BLaER1 (cell line): ENCODE data around the gene FBXW2.
"Not testable (repeated sequence)": the region's sequence is repeated elsewhere in the genome, so short reads cannot be mapped to it uniquely, and the experiment has no call there.

Source experiments
- H3K27ac ChIP-seq: shearing (Covaris generic); formaldehyde crosslinking; 2 replicates; pipeline ENCODE4 v1.8.1; 2022
- H3K27me3 ChIP-seq: shearing (Covaris generic); formaldehyde crosslinking; 2 replicates; pipeline ENCODE4 v1.8.1; 2022
- H3K36me3 ChIP-seq: shearing (Covaris generic); formaldehyde crosslinking; 2 replicates; pipeline ENCODE4 v1.8.1; 2022
- H3K4me1 ChIP-seq: shearing (Covaris generic); formaldehyde crosslinking; 2 replicates; pipeline ENCODE4 v1.8.1; 2022
- H3K4me2 ChIP-seq: shearing (Covaris generic); formaldehyde crosslinking; 2 replicates; pipeline ENCODE4 v1.8.1; 2022
- H3K4me3 ChIP-seq: shearing (Covaris generic); formaldehyde crosslinking; 2 replicates; pipeline ENCODE4 v1.8.1; 2022
- H3K9ac ChIP-seq: shearing (Covaris generic); formaldehyde crosslinking; 2 replicates; pipeline ENCODE4 v1.8.1; 2022
- H3K9me3 ChIP-seq: shearing (Covaris generic); formaldehyde crosslinking; 2 replicates; pipeline ENCODE4 v1.8.1; 2022
- H4K20me1 ChIP-seq: shearing (Covaris generic); formaldehyde crosslinking; 2 replicates; pipeline ENCODE4 v1.8.1; 2022
- Cebpa-rat ChIP-seq: shearing (Covaris generic); IDR thresholded peaks from 2 replicates; pipeline ENCODE4 v1.8.1; 2022

FBXW2 gene

DNA sequence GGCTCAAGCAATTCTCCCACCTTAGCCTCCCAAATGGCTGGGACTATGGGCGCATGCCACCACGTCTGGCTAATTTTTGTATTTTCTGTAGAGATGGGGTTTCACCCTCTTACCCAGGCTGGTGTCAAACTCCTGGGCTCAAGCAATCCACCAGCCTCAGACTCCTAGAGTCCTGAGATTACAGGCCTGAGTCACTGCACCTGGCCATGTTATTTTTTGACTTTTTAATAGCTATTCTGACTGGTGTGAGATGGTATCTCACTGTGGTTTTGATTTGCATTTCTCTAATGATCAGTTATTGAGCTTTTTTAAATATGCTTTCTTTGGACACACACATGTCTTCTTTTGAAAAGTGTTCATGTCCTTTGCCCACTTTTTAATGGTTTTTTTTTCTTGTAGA, 38.2 kb downstream of the FBXW2 start:
- Histone ChIP-seq H3K4me3 (no peak overlapping the region), H3K9ac (no peak overlapping the region)

DNA sequence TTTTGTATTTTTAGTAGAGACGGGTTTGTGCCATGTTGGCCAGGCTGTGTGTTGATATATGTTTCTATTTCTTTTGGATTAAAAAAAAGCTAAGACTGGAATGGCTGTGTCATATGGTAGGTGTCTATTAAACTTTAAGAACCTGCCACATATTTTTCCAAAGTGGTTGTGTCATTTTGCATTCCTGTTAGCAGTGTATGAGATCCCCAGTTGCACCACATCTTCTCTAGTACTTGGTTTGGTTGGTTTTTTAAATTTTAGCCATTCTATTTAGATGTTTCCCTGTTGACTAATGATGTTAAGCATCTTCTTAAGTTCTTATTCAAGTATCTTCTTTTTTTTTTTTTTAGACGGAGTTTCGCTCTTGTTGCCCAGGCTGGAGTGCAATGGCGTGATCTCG, 42.8 kb downstream of the FBXW2 start:
- Histone ChIP-seq H3K4me1 (no peaks in the 10 kb centered on the region), H3K36me3 (0 out of 2 replicates have a peak, but pooled peaks cover 4% of the 10 kb centered on the region), H3K27ac (no peak overlapping the region), H4K20me1 (no peaks in the 10 kb centered on the region), H3K4me2 (no peak overlapping the region), H3K9me3 (peaks cover 9% of the 10 kb centered on the region), H3K4me3 (no peak overlapping the region), H3K27me3 (no peaks in the 10 kb centered on the region), H3K9ac (no peak overlapping the region)
- TF ChIP-seq Cebpa-rat, result no peak

More for the DNA sequence above, 38.2 kb downstream of the FBXW2 start:
- Histone ChIP-seq H3K27me3 (no peaks in the 10 kb centered on the region), H4K20me1 (no peaks in the 10 kb centered on the region), H3K36me3 (peaks cover 10% of the 10 kb centered on the region), H3K4me1 (peaks cover 5% of the 10 kb centered on the region; the same call in 1 of the 2 replicates), H3K4me2 (no peak overlapping the region), H3K27ac (no peak overlapping the region), H3K9me3 (no peaks in the 10 kb centered on the region)
- TF ChIP-seq Cebpa-rat, result no peak

DNA sequence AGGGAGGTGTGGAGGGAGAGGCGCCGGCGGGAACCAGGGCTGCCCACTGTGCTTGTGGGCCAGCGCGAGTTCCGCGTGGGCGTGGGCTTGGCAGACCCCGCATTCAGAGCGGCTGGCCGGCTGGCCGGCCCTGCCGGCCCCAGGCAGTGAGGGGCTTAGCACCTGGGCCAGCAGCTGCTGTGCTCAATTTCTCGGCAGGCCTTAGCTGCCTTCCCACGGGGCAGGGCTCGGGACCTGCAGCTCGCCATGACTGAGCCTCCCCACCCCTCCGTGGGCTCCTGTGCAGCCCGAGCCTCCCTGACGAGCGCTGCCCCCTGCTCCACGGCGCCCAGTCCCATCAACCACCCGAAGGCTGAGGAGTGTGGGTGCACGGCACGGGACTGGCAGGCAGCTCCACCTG, 46.9 kb downstream of the FBXW2 start:
- not testable (repeated sequence) for H3K27me3 ChIP-seq, H3K27ac ChIP-seq, H4K20me1 ChIP-seq, H3K4me2 ChIP-seq, H3K4me1 ChIP-seq, H3K9me3 ChIP-seq, H3K4me3 ChIP-seq, H3K36me3 ChIP-seq, H3K9ac ChIP-seq

DNA sequence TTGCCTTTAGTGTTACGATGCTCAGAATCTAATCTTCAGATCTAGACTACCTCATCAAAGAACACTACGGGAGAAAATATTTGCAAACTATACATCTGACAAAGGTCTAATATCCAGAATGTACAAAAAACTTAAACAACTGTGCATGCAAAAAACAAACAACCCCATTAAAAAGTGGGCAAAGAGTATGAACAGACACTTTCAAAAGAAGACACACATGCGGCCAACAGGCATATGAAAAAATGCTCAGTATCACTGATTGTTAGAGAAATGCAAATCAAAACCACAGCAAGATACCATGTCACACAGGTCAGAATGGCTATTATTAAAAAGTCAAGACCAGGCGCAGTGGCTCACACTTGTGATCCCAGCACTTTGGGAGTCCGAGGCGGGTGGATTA, 47.9 kb downstream of the FBXW2 start:
- no peaks in the 10 kb centered on the region for H4K20me1 ChIP-seq
- no peak for TF ChIP-seq Cebpa-rat

DNA sequence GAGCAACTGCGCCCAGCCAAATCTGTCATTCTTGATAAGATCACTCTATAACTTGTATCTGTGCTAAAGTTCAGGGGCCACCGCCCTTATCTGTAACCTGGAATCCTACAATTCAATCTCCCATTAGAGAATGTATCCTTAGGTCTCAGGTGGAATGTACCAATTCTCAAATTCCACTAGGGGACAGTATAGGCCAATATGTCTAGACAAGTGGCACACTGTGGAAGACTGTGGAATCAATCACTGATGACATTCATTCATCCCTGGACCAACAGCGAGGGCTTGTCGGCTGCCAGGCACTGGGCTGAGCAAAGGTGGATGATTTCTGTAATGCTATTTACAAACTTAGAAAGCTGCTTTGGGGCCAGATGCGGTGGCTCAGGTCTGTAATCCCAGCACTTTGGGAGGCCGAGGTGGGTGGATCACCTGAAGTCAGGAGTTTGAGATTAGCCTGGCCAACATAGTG, 50.2 kb downstream of the FBXW2 start:
- Histone ChIP-seq H3K9me3 (peaks cover 9% of the 10 kb centered on the region), H3K27me3 (no peaks in the 10 kb centered on the region), H3K27ac (no peak overlapping the region), H3K4me3 (no peak overlapping the region), H3K4me2 (no peak overlapping the region), H4K20me1 (no peaks in the 10 kb centered on the region), H3K36me3 (0 out of 2 replicates have a peak, but pooled peaks cover 4% of the 10 kb centered on the region), H3K9ac (no peak overlapping the region), H3K4me1 (no peaks in the 10 kb centered on the region)
- no peak for TF ChIP-seq Cebpa-rat

More for the DNA sequence above, 47.9 kb downstream of the FBXW2 start:
- Histone ChIP-seq H3K4me2 (no peak overlapping the region), H3K27me3 (no peaks in the 10 kb centered on the region), H3K36me3 (0 out of 2 replicates have a peak, but pooled peaks cover 4% of the 10 kb centered on the region), H3K4me1 (no peaks in the 10 kb centered on the region), H3K9me3 (peaks cover 9% of the 10 kb centered on the region), H3K4me3 (no peak overlapping the region), H3K9ac (no peak overlapping the region), H3K27ac (no peak overlapping the region)

DNA sequence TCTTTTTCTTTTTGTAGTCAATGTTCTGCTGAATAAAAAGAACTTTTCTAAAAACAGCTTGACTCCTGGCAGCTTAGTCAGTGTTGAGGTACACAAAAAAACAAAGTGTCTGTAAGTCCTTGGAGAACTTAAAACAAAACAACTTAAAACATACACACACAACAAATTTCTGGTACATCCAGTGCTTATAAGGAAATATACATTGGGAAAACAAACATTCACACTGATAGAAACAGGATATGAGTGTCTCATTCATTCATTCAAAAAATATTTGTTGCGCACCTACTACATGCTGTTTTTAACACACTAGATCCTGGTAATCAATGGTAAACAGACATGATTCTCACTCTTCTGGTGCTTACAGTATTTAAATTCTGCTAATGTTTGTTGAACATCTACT, 51.5 kb downstream of the FBXW2 start:
- H3K27ac ChIP-seq, result no peak overlapping the region
- H3K9ac ChIP-seq, result no peak overlapping the region
- H3K4me1 ChIP-seq, result no peaks in the 10 kb centered on the region
- no peak overlapping the region for H3K4me3 ChIP-seq
- no peak for TF ChIP-seq Cebpa-rat
- H3K4me2 ChIP-seq, result no peak overlapping the region
- 0 out of 2 replicates have a peak, but pooled peaks cover 4% of the 10 kb centered on the region for H3K36me3 ChIP-seq
- no peaks in the 10 kb centered on the region for H3K27me3 ChIP-seq
- peaks cover 9% of the 10 kb centered on the region for H3K9me3 ChIP-seq
- H4K20me1 ChIP-seq, result no peaks in the 10 kb centered on the region

DNA sequence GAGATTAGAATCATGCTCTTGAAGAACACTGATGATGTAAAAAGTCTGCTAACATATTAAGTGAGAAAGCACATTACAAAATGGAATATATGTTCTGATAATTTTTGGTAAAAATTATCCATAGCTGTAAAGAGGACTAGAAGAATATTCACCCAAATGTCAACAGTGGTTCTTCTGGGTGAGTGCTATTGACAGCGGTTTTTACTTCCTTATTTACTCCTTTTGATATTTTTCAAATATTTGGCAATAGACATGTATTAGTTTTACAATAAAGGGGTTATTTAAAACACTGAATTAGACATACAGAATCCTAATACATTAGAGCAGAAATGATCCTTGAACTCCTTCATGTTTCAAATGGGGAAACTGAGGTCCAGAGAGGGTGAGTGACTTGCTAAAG, 52.0 kb downstream of the FBXW2 start:
- H3K27me3 ChIP-seq, result no peaks in the 10 kb centered on the region
- no peaks in the 10 kb centered on the region for H3K4me1 ChIP-seq
- H3K36me3 ChIP-seq, result 0 out of 2 replicates have a peak, but pooled peaks cover under 1% of the 10 kb centered on the region
- no peak overlapping the region for H3K4me2 ChIP-seq
- H3K27ac ChIP-seq, result no peak overlapping the region
- H3K9me3 ChIP-seq, result peaks cover 6% of the 10 kb centered on the region
- H4K20me1 ChIP-seq, result no peaks in the 10 kb centered on the region
- H3K9ac ChIP-seq, result no peak overlapping the region
- no peak for TF ChIP-seq Cebpa-rat
- H3K4me3 ChIP-seq, result no peak overlapping the region

DNA sequence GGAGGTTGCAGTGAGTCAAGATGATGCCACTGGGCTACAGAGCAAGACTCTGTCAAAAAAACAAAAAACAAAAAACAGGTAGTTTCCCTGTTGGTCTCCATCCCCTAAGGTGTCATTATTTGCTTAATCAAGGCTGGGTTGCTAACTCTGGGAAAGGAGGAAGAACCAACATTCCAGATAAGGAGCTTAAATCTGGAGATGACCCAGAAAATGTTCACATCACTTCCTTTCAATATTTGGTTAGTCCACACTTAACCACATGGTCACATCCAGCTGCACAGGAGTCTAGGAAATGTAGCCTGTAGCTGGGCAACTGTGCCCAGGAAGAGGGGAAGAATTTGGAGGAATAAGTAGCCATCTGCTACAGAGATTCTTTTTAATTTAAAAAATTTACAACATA, 53.1 kb downstream of the FBXW2 start:
- Histone ChIP-seq H3K36me3 (no peaks in the 10 kb centered on the region), H3K27me3 (no peaks in the 10 kb centered on the region), H3K4me1 (no peaks in the 10 kb centered on the region), H3K27ac (no peak overlapping the region), H3K9ac (no peak overlapping the region), H3K4me2 (no peak overlapping the region), H3K4me3 (no peak overlapping the region), H3K9me3 (no peaks in the 10 kb centered on the region), H4K20me1 (no peaks in the 10 kb centered on the region)
- no peak for TF ChIP-seq Cebpa-rat

DNA sequence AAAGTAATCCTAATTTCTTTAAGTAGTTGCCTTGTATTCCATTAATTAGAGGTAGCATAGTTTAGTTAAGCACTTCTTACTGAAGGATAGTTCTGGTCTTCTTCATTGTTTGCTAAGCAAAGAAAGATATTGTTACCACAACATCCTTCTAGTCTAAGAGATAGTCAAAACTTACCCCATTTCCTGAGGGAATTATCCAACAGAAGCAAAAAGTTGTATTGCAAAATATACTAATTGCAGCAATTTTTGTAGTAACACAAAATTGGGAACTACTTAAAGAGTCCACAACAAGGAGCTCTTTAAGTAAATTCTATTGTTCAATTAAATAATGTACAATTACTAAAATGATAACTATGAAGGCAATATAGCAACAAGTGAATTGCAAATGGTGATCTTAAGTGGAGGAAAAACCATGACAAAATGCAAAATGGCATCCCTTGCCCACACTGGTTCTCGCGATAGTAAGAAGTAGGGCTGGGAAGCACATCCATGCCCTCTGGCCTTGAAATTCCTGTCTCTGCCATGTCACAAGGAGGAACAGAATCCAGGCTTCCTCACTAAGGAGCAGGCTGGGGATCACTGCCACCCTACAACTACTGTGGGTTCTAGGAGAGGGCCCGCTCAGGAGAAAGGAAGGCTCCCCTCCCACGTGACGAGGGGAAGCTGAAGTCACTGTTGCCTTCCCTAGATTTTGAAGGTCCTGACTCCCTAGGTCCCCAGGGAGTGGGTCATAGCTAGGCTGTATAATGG, 55.6 kb downstream of the FBXW2 start:
- Histone ChIP-seq H3K27ac (no peak overlapping the region), H3K9me3 (no peaks in the 10 kb centered on the region), H3K4me2 (no peak overlapping the region), H3K4me3 (no peak overlapping the region), H3K9ac (no peak overlapping the region), H4K20me1 (no peaks in the 10 kb centered on the region), H3K36me3 (no peaks in the 10 kb centered on the region), H3K4me1 (no peaks in the 10 kb centered on the region), H3K27me3 (no peaks in the 10 kb centered on the region)
- no peak for TF ChIP-seq Cebpa-rat

DNA sequence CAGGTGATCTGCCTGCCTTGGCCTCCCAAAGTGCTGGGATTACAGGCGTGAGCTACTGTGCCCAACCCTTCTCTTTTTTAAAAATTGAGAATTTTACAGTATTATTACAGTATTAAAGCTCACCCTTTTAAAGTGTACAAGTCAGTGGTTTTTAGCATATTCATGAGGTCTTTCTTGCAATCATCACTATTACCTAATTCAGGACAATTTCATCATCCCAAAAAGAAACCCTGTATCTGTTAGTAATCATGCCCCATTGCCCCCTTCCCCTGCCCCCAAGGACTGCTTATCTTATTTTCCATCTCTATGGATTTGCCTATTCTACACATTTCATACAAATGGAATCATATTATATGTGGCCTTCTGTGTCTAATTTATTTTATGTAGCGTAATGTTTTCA, 56.3 kb downstream of the FBXW2 start:
- no peaks in the 10 kb centered on the region for H3K27me3 ChIP-seq
- no peaks in the 10 kb centered on the region for H4K20me1 ChIP-seq
- no peaks in the 10 kb centered on the region for H3K9me3 ChIP-seq
- no peak for TF ChIP-seq Cebpa-rat
- no peak overlapping the region for H3K4me2 ChIP-seq
- no peak overlapping the region for H3K4me3 ChIP-seq
- no peak overlapping the region for H3K9ac ChIP-seq
- H3K36me3 ChIP-seq, result no peaks in the 10 kb centered on the region
- no peak overlapping the region for H3K27ac ChIP-seq
- H3K4me1 ChIP-seq, result no peaks in the 10 kb centered on the region
